Tibial nerve (tissue), 4 donors: ENCODE results near the gene ATAD1.

Experiments
- EP300 ChIP-seq, 2 donors: sonication (generic); formaldehyde crosslinking; IDR thresholded peaks; one replicate each; pipeline ENCODE4 v1.6.1; 2017; ENCODE audit warnings: antibody characterized with exemption in 2 of 2, mild to moderate bottlenecking in 1 of 2
- POLR2A ChIP-seq, 2 donors: fragments of 450-650 bp; IDR thresholded peaks; one replicate each; pipeline ENCODE4 v1.6.1; 2017; ENCODE audit warnings: antibody characterized with exemption in 2 of 2, mild to moderate bottlenecking in 2 of 2, moderate library complexity in 2 of 2
- TF ChIP-seq, protein P1 (sequence below), 5 experiments: fragments of 200-600 bp in 3 of 5; fragments of 450-650 bp in 2 of 5; sonication (generic) in 3 of 5; IDR thresholded peaks; one replicate each; pipeline ENCODE4 v1.5.1; 2016 to 2019; ENCODE audit warnings: antibody characterized with exemption in 5 of 5, mild to moderate bottlenecking in 3 of 5, moderate library complexity in 2 of 5

DNA sequence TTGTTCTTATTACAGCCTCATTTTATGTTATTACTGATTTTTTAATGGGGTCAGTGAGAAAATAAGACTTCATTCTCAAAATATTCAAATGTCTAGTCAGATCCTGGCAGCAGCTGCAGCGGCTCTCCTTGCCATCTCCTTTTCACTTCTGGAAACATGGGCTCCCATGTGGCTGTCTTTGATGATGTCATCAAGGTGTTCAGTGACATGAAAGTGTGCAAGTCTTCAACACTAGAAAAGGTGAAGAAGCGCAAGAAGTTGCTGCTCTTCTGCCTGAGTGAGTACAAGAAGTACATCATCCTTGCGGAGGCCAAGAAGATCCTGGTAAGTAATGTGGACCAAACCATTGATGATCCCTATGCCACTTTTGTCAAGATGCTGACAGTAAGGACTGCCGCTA, 25.7 kb upstream of the ATAD1 start:
- TF ChIP-seq, protein P1, sequence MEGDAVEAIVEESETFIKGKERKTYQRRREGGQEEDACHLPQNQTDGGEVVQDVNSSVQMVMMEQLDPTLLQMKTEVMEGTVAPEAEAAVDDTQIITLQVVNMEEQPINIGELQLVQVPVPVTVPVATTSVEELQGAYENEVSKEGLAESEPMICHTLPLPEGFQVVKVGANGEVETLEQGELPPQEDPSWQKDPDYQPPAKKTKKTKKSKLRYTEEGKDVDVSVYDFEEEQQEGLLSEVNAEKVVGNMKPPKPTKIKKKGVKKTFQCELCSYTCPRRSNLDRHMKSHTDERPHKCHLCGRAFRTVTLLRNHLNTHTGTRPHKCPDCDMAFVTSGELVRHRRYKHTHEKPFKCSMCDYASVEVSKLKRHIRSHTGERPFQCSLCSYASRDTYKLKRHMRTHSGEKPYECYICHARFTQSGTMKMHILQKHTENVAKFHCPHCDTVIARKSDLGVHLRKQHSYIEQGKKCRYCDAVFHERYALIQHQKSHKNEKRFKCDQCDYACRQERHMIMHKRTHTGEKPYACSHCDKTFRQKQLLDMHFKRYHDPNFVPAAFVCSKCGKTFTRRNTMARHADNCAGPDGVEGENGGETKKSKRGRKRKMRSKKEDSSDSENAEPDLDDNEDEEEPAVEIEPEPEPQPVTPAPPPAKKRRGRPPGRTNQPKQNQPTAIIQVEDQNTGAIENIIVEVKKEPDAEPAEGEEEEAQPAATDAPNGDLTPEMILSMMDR (IDR thresholded peaks at IDR 0.05): no peak
- TF ChIP-seq POLR2A (IDR thresholded peaks at IDR 0.05) (no peak), EP300 (IDR thresholded peaks at IDR 0.05) (no peak)
